HT-29 (cell line): ENCODE measurements around the gene CAMKMT. TPM values are rescaled to one million over a fixed set of nuclear protein-coding genes. Genes with fewer than 3 reads are reported as not detected.
A peak's percentile ranks its signal among the peaks of the same experiment; 100 is the strongest.

Source experiments
- DNase-seq: peaks from one replicate; pipeline ENCODE4 v3.0.0-alpha.2; 2015; ENCODE audit warnings: low spot score
- total RNA-seq: library from RNA; depleted of rRNA; stranded (reverse); fragments of >200 nt; shearing (Covaris generic); gene quantifications from 2 replicates; pipeline ENCODE4 v1.2.3, GENCODE V29; 2014

The CAMKMT gene
- total RNA-seq, 1 experiment from 2014 or later: 8.3 TPM

DNA sequence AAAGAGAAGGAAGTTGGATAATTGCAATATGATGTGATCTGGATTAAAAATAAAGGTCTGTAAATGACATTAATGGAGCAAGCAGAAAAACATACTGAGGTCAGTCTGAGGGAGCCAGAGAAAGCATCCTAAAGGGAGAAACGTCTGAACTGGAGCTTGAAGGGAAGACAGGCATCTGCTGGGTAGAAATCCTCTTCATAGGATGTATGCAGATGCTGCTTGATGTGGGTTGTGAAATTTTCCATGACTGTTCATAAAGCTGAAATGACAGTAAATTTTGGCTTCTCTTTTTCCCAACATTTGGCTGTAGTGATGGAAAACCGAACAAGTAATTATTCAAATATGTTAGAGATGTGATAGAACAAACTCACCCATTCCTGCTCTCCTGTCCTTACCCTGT, 287.6 kb downstream of the CAMKMT start:
- no peak for DNase-seq

DNA sequence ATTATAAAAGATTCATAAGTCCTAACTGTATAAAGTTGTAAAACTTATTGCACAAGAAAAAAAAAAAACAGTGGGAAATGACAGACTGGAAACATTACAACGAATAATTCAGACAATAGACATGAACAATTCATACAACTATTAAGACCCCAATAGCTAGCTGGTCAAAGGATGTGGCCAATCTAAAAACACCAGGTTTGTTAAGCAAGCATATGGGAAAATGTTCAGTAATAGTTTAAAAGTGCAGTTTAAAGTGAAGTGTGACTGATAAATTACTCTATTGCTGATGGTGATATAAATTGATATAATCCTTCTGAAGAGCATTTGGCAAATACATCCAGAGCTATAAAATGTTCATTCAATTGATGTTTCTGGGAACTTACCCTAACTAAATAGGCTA, 289.0 kb downstream of the CAMKMT start:
- DNase-seq: no peak

DNA sequence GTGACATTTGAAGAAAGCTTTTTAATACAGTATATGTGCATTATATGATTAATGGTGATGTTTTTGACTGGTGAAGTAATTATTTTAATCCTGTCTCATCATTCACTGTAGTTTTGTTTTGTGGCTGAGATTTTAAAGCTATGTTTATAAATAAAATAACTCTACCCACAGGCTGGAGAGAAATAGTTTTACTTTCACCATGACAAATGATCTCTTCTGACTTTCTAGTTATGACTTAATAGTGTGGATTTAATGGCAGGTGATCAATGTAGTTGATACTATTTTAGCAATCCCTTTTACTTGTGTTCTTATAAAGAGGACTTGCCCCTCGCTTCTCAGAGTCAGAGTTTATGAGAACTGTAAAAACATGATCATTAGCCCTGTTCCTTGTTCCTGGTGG, 290.2 kb downstream of the CAMKMT start:
- DNase-seq: no peak

- no peak for DNase-seq
Measured at GRCh38 chr2:44652701-44653100, 291.0 kb downstream of the CAMKMT start.

DNA sequence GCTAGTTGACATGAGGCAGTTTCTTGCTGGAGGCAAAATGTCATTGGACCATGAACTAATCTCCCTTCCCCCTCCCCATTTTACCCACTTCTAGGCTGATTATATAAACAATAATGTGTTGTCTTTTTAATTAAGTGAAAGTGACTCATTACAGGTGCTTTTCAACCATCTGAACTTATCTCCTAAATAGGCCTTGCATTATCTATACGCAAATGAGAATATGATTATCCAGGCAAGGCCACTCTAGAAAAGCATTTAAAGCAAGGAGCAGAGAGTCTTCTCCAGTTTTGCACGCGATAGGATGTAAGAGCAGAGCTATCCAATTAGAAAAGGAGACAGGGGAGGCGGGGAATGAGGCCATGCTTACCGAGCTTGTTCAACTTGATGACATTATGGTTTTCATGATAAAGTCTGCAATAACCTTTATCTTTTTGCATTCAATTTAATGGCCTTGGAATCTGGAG, 293.7 kb downstream of the CAMKMT start:
- DNase-seq: no peak

DNA sequence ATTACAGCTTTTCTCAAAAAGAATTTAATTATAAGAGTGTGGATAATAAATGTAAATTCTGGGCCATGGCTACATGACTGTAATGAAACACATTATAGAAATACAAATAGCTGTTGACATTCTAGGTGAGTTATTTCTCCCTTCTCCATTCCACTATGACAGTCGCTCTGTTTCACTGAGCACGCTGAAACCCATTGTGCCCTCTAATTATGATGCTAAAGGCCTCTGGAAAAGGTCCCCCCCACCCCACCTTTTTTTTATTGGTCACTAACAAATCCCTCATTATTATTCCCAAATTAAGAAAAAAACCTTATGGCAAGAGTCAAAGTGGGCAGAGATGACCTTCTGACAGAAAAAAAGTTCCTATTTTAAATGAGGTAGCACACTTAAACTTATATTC, 294.7 kb downstream of the CAMKMT start:
- no peak for DNase-seq

- DNase-seq: no peak
Measured at GRCh38 chr2:44663471-44664073, 301.8 kb downstream of the CAMKMT start.

DNA sequence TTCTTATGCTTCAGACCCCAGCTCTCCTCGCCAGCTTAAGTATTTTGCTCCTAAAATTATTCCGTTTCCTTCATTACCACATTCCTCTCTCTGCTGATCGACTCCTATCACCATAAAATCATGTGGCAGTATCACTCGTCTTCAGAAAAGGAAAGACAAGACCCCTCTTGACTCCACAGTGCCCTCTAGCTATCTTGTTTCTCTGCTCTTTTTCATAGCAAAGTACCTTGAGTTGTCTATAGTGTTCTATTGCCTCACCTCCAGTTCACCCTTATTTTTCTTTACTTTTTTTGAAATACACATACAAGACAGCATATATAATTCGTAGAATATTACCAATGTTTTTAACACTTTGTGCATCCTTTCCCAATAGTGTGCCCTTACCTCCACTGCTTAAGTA, 306.6 kb downstream of the CAMKMT start:
- DNase-seq: peak; percentile 10

- no peak for DNase-seq
Measured at GRCh38 chr2:44671276-44671675, 309.5 kb downstream of the CAMKMT start.

- DNase-seq: no peak
Measured at GRCh38 chr2:44671916-44672315, 310.2 kb downstream of the CAMKMT start.

DNA sequence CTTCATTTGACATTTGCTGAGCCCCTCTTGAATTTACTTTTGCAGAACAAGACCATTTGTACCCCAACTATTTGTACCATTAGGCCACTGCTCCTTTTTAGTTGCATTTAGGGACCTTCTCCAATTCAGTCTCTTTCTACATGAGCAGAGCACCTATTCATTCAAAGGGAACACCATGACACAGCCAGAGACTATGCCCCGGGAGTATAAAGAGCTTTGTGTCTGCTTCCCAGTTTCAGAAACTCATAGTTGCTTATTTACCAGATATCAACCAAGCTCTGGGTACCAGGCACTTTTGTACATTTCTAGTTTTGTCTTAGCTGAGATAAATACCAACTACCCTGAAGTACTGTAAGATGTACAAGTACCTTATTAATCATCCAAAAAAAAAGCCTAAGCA, 310.7 kb downstream of the CAMKMT start:
- no peak for DNase-seq

DNA sequence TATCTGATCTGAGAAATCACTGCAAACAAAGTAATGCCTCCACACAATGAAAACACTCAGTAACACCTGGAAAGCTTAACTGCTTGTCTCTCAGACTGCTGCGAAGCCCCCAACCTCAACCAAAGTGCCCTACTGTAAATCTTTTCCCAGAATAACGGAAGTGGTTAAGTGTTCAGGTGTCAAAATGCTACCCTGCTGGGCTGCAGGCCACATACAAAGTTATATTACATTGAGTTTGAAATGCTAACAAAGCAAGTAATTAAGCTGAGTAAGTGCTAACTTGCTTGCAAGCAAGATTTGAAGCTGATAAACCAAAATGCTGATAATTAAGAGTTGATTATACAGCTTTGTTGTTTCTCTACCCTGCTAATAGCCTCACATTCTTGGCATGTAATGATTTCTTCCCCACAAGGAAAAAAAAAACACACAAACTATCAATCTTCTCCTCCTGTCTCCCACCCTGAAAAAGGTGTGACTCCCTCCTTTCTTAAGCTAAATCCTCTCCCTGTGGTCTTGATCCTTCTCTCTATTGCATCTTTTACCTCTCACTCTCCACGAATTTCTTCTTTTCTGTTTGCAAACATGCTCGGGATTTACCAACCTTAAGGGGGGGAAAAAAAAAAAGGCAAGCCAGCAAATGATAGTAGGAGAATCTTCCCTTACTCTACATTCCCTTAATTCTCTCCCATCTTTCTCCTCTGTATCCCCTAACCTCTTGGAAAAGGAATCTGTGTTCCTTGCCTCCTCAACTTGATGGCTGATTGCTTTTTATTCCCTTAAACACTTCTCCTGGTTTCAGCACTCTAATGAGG, 312.9 kb downstream of the CAMKMT start:
- no peak for DNase-seq

- DNase-seq: no peak
Measured at GRCh38 chr2:44676379-44676778, 314.6 kb downstream of the CAMKMT start.

GRCh38 chr2:44679584-44679983, 317.8 kb downstream of the CAMKMT start:
- DNase-seq: no peak

DNA sequence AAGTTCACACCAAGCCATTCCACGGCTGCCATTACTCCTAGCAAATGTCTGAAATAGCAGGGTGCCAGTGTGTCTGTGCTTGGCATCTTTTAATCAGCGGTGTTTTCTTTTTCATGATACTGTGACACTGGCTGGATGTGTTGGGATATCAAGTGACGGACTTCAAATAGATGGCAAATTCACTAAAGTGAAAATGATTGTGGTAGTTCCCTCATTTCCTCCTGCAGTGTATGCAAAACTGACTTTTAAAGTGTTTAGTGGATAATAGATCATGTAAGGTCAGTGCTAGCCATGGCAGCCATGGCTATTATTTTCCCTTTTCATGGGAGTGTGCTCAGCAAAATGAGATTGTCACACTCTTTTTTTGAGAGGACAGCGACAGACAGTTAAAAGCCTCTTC, 318.2 kb downstream of the CAMKMT start:
- no peak for DNase-seq

DNA sequence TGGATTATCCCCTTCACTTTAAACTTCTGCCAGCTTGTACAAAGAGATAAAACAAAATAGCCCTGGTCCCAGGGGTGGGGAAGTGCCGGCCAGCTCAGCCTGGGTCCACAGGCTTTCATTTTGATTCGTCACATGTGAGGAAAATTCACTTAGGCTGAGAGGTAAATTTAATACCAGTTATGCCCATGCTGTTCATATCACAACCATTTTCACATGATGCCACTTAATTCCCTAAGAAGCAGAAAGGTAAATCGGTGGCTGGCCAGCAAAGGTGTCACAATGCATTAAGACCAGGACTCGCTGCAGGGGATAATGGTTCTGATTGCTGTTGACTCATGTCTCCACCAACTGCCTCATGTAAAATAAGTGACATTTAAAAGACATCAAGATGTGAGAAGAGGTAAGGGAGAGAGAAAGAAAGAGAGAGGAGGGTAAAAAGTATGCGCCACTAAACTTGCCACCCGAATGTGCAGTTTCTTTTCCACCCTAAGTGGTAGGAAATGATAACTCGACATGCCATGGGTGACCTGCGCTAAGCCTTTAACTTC, 318.8 kb downstream of the CAMKMT start:
- DNase-seq: no peak

- DNase-seq: no peak
Measured at GRCh38 chr2:44680983-44681531, 319.3 kb downstream of the CAMKMT start.

DNA sequence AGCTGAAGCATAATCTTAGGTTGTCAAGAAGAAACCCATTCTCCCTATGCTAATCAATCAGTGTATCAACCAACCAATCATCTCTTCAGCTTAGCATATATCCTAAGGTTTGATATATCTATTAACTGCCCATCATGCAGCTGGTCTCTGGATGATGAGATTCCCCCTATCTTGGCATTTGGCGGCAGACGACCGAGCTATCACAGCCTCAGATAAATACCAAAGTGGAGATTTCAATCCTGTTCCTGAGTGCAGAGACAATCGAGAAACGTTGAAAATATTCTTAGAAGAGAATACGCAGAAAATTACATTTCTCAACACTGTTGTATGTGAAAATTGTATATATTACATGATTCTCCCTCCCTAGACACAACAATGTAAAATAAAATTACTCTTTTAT, 320.7 kb downstream of the CAMKMT start:
- no peak for DNase-seq

- no peak for DNase-seq
Measured at GRCh38 chr2:44684559-44684958, 322.8 kb downstream of the CAMKMT start.

DNA sequence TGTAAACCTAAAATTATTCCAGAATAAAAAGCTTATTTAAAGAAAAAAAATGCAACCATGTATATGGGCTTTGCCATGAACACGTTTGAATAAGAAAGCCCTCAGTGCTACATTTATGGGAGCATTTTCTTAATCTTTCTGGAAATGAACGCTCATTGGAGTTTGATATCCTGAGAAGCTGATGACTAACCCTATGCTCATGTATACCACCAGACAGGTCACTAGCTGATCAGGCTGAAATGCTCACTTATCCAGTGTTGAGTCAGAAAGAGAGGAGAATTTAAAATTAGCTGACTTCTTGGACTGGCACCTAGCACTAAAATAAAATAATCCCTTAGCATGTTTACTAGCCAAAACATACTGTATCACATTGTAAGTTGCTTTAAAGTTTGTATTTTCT, 324.8 kb downstream of the CAMKMT start:
- DNase-seq: no peak

GRCh38 chr2:44687686-44688455, 326.1 kb downstream of the CAMKMT start:
- DNase-seq: no peak
